GM21367 (cell line): ENCODE data around the gene AUH.

Experiments used
- ATAC-seq: cut with Tn5 transposase; IDR thresholded peaks from one replicate; pipeline ENCODE4 v1.9.1; 2021; ENCODE audit not compliant: unreplicated experiment

AUH gene

DNA sequence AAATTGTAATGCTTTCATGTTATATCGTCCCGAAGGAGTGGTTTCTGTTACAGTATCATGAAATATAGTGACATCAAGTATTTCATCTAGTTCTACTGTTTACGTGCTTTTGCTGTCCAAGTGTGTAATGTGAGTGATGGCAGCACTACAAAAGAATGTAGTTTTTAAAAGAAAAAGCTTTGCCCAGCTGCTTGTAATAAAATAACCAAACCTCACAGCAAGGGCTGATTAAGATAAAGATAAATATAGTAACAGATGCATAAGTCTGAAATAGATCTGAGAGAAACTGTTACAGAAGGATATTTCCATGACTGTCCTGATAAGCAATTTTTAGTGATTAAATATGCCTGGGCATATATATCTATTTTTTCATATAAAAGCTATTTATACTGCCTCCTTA lies 106.4 kb downstream of the AUH start:
- ATAC-seq = no peak

- ATAC-seq = no peak
These were observed 108.2 kb downstream of the AUH start for GRCh38 chr9:91253488-91253887.

DNA sequence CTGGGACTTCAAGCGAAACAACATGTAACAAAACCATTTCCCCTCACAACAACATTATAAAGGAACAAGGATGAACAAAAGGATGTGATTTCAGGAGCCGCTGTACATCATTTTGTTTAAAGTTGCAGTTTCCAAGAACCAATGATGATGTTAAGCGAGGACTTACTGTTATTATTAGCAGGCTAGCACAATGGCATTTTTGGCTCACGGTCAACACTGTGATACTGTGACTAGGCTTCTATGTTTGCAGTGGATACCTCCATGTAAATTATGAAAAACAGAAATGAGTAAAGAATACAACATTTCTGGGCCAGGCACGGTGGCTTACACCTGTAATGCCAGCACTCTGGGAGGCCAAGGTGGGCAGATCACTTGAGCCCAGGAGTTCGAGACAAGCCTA lies 113.0 kb downstream of the AUH start:
- ATAC-seq = no peak

GRCh38 chr9:91247278-91247677 lies 114.4 kb downstream of the AUH start:
- ATAC-seq = no peak

GRCh38 chr9:91246846-91247245 lies 114.9 kb downstream of the AUH start:
- no peak for ATAC-seq

DNA sequence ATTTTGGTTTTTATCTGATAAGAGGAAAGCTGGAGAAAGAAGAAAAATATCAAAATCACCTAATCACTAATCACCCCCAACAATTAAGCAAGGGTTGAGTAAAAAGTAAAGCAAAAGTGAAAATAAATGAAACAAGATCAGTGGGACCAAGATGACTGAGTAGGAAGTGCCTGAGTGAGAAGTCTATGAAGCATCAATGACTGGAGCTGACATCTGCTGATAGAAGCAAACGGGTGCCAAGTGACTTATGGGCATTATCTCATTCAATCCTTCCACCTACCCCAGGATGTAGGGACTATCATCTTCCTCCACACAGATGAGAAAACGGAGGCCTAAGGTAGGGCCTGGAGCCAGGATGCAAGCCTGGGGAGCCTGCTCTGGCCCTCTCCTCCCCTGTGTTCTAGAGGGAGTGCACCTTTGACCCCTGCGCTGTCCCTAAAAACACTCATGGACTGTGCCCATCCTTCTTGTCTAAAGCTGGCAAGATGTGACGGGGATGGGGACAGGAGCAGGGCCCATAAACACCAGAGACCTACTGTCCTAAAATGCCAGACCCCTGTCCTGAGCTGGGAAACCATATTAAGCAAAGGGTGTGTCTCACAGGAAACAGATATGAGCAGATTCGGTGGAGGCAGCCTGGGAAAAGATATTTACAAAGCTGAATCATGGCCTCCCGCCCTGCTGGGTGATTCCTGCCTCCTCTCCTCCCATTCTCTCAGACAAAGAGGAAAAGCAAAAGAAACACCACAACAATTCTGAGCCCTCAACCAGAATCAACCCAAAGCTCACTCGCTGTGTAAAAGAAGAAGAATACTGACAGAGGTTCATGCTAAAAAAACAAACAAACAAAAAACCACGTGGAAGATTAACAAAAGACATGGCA lies 116.0 kb downstream of the AUH start:
- no peak for ATAC-seq

GRCh38 chr9:91243029-91243428 lies 118.7 kb downstream of the AUH start:
- no peak for ATAC-seq

GRCh38 chr9:91241909-91242308 lies 119.8 kb downstream of the AUH start:
- no peak for ATAC-seq

GRCh38 chr9:91240596-91241165 lies 121.0 kb downstream of the AUH start:
- no peak for ATAC-seq

DNA sequence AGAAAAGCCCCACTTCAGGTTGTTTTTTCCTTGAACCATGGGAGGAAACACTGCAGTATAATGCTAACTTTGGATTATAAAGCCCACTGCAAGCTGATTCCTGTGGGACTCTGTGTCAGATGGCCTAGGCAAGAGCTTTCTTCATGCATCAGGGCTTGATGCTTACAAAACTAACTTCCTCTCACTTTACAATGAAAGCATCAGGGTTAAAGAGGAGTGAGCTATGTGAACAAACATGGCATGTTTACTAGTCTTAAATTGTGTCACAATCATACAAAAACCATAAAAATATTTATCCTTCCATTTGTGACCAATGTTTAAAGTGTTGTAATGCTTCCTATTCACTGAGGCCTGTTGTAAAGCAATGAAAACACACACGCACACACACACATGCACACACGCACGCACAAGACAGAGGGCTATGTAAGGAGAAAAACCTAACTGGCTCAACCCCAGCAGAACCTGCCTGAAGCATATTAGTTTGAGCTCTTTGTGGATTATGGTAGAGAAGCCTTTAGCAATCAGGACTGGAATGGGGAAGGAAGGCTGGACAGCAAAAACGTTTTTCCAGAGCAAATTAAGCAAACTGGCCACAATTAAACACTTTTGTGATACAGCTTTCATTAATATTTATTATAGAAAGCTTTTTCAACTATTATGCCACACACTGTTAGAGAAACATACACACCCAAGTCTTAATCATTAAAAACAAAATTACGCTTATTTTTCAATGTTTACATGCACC lies 122.2 kb downstream of the AUH start:
- ATAC-seq = no peak

GRCh38 chr9:91234523-91234922 lies 127.2 kb downstream of the AUH start:
- no peak for ATAC-seq

GRCh38 chr9:91231619-91232018 lies 130.1 kb downstream of the AUH start:
- ATAC-seq = no peak

DNA sequence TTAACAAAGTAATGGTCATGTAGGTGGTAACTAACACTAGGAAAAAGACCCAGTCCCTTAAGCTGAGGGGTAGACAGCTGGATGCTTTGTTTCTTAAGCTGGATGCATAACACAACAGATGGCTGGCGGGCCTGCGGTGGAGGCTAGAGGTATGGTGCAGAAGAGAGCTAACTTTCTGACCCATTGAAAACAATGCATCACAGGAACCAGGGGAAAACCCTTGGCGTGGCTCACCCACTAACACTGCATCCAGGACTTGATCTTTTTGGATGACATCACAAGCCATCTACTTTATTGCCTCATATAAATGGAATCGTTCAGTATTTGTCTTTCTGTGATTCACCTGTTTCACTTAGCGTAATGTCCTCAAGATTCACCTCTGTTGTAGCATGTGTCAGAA lies 138.7 kb downstream of the AUH start:
- no peak for ATAC-seq

GRCh38 chr9:91222457-91222856 lies 139.3 kb downstream of the AUH start:
- ATAC-seq = no peak

GRCh38 chr9:91221332-91221731 lies 140.4 kb downstream of the AUH start:
- no peak for ATAC-seq

DNA sequence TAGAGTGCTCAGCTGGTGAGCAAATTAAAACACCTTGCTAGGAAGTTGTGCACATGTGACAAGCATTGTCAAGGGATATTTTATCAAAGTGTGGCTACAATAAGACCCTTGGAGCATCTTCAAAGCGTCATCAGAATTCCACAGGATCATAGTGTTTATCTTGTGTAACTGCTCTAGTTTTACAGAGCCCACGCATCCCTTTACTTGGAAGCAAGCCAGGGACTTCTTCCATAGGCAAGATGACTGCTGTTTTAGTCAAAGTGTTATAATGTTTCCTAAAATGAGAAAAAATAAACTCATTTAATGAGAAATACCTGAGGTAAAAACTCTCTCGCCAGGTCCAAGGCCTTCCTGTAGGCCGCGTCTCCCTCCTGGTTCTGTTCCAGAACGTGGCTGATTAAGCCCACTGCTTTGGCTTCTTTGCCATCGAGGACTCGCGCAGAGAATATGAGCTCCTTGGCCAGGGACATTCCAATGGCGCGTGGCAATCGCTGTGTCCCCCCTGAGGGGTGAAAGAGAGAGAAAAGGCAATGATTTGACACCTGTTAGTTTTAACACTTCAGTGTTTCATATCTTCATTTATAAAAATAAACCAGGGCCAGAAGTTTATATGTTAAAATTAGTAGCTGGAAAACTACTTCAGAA lies 141.1 kb downstream of the AUH start:
- ATAC-seq = no peak

DNA sequence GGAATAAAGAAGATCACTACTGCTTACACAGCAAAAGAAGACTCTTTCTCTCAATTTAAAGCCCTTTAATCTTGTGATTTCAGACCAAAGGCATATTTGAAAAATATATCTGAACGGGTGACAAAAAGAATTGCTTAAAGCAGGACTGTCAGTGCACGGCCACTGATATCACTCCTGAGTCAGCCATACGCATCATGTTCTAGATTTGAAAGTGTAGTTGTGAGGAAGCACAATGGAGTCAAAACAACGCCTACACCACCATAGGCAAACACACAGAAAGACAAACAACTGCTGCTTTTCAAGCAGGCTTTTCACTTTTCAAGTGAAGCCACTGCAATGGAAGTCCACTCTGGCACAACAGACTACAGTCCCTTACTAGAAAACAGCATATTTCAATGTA lies 141.7 kb downstream of the AUH start:
- ATAC-seq = no peak

DNA sequence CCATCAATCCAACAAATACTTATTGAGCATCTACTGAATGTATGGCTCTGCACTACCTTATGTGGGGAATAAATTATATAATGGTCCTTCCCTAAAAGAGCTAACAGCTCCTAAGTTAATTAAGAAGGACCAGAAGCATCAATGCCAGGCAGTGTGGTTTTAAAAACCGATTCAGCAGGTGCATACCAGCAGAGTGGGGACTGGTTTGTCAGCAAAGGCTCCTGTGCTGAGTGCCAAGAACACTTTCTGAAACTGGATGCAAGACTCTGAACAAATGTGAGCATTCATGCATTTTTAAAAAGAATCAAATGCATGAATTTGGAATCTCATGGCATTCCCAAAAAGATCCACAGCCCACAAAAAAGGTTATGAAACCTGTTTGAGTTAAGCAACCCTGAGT lies 142.2 kb downstream of the AUH start:
- ATAC-seq = no peak

GRCh38 chr9:91217388-91217787 lies 144.3 kb downstream of the AUH start:
- ATAC-seq = no peak

DNA sequence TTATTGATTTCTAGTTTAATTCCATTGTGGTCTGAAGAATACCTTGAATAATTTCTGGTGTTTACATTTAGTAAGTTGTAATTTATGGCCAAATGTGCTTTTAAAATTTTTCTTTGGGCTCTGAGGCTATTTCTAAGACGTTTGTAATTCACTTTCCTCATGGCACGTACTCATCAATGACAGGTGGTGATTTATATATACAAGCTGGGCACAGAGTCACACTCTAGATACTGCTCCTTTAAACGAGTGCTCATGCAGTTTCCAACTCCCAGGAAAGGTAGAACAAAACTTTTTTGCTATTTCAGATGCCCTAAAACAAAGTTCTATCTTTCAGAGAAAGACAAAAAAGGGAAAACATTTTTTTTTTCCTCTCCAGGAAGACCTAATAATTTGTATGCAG lies 146.9 kb downstream of the AUH start:
- ATAC-seq = no peak

- ATAC-seq = no peak
These were observed 147.6 kb downstream of the AUH start for GRCh38 chr9:91214086-91214485.
